IMR-90 (cell line): ENCODE results near the gene AHCYL2.

Experiments
- BHLHE40 ChIP-seq: fragments of 150-350 bp; IDR thresholded peaks from 2 replicates; pipeline ENCODE4 v1.6.1; 2016; ENCODE audit warnings: mild to moderate bottlenecking, low read depth, low read length
- CEBPB ChIP-seq: IDR thresholded peaks from 2 replicates; pipeline ENCODE4 v1.6.1; 2012; ENCODE audit warnings: low read depth, low read length, improper control_type of control experiment
- CHD1 ChIP-seq: IDR thresholded peaks from 2 replicates; pipeline ENCODE4 v1.6.1; 2012; ENCODE audit warnings: low read depth, low read length, improper control_type of control experiment
- CTCF ChIP-seq: conservative IDR thresholded peaks from 2 replicates; pipeline ENCODE4 v1.5.1; 2012; ENCODE audit warnings: mild to moderate bottlenecking, low read depth, low read length, improper control_type of control experiment
- ELK1 ChIP-seq: fragments of 150-350 bp; IDR thresholded peaks from 2 replicates; pipeline ENCODE4 v1.6.1; 2016; ENCODE audit warnings: low read depth, mild to moderate bottlenecking, low read length, moderate library complexity, borderline replicate concordance
- MAFK ChIP-seq: IDR thresholded peaks from 2 replicates; pipeline ENCODE4 v1.6.1; 2012; ENCODE audit warnings: low read depth, low read length, improper control_type of control experiment
- MAZ ChIP-seq: IDR thresholded peaks from 2 replicates; pipeline ENCODE4 v1.6.1; 2012; ENCODE audit warnings: low read depth, mild to moderate bottlenecking, low read length, improper control_type of control experiment, moderate library complexity, borderline replicate concordance
- MXI1 ChIP-seq: IDR thresholded peaks from 2 replicates; pipeline ENCODE4 v1.6.1; 2012; ENCODE audit warnings: low read depth, mild to moderate bottlenecking, low read length, moderate library complexity, borderline replicate concordance
- POLR2A ChIP-seq: IDR thresholded peaks from 2 replicates; pipeline ENCODE4 v1.6.1; 2012; ENCODE audit warnings: mild to moderate bottlenecking, low read depth, low read length
- RAD21 ChIP-seq: IDR thresholded peaks from 2 replicates; pipeline ENCODE4 v1.6.1; 2012; ENCODE audit warnings: low read length, improper control_type of control experiment
- RFX5 ChIP-seq: IDR thresholded peaks from 2 replicates; pipeline ENCODE4 v1.8.0; 2012; ENCODE audit warnings: low read depth, mild to moderate bottlenecking, low read length, moderate library complexity
- SMC3 ChIP-seq: fragments of 150-350 bp; IDR thresholded peaks from 2 replicates; pipeline ENCODE4 v1.6.1; 2016; ENCODE audit warnings: low read depth, mild to moderate bottlenecking, antibody characterized with exemption, low read length, moderate library complexity
- USF2 ChIP-seq: fragments of 150-350 bp; IDR thresholded peaks from 2 replicates; pipeline ENCODE4 v1.6.1; 2017; ENCODE audit warnings: mild to moderate bottlenecking, antibody characterized with exemption, low read length, low read depth

- TF ChIP-seq POLR2A (no peak), CTCF (no peak), SMC3 (no peak), RFX5 (no peak), RAD21 (no peak), CEBPB (no peak), CHD1 (no peak), USF2 (no peak), MXI1 (no peak), MAFK (no peak), BHLHE40 (no peak), MAZ (no peak), ELK1 (no peak)
These were observed 117.3 kb downstream of the AHCYL2 start for GRCh38 chr7:129341816-129342806.
